Thoracic aorta (tissue), 2 donors: ENCODE results near the gene DSE. TPM values are rescaled to one million over a fixed set of nuclear protein-coding genes. Genes with fewer than 3 reads are reported as not detected.

Experiments used
- ATAC-seq: fragments of 150-250 bp; one replicate; pipeline ENCODE4 v1.8.0; 2017; ENCODE audit warnings: low read depth; ENCODE audit not compliant: insufficient number of reproducible peaks, low FRiP score
- DNase-seq: peaks from one replicate; pipeline ENCODE4 v3.0.0-alpha.2; 2020; ENCODE audit warnings: low spot score
- H3K27ac ChIP-seq, 2 donors: fragments of 200-600 bp; sonication (generic); 1 replicate in 1 of 2; 2 replicates in 1 of 2; pipeline ENCODE4 v1.5.1; 2016; ENCODE audit warnings: mild to moderate bottlenecking in 2 of 2, moderate library complexity in 2 of 2
- H3K27me3 ChIP-seq: fragments of 200-600 bp; sonication (generic); replicated peaks from 2 replicates; pipeline ENCODE4 v1.6.0; 2016; ENCODE audit warnings: mild to moderate bottlenecking; ENCODE audit not compliant: insufficient read depth
- H3K36me3 ChIP-seq: fragments of 200-600 bp; sonication (generic); one replicate; pipeline ENCODE4 v1.5.1; 2016
- H3K4me1 ChIP-seq, 2 donors: fragments of 200-600 bp; sonication (generic); 1 replicate in 1 of 2; 2 replicates in 1 of 2; pipeline versions ENCODE4 v1.5.1 to v1.6.0; 2016; ENCODE audit warnings: low read depth in 2 of 2, mild to moderate bottlenecking in 1 of 2; ENCODE audit not compliant: control insufficient read depth in 1 of 2
- H3K4me3 ChIP-seq: fragments of 200-600 bp; sonication (generic); 2 replicates; pipeline ENCODE4 v1.5.1; 2016; ENCODE audit warnings: mild to moderate bottlenecking
- H3K9me3 ChIP-seq: fragments of 200-600 bp; sonication (generic); 2 replicates; pipeline ENCODE4 v1.5.1; 2016
- CTCF ChIP-seq: fragments of 200-600 bp; sonication (generic); IDR thresholded peaks from one replicate; pipeline ENCODE4 v1.5.1; 2019; ENCODE audit warnings: antibody characterized with exemption
- total RNA-seq, 2 donors: library from RNA; depleted of rRNA; stranded (reverse); fragments of >200 nt; gene quantifications; one replicate each; pipeline versions ENCODE4 v1.1.0 to v1.2.3, GENCODE V29; 2016

Gene DSE
- total RNA-seq, 2 donors from 2014 or later, result 46.7 to 65.2 TPM

DNA sequence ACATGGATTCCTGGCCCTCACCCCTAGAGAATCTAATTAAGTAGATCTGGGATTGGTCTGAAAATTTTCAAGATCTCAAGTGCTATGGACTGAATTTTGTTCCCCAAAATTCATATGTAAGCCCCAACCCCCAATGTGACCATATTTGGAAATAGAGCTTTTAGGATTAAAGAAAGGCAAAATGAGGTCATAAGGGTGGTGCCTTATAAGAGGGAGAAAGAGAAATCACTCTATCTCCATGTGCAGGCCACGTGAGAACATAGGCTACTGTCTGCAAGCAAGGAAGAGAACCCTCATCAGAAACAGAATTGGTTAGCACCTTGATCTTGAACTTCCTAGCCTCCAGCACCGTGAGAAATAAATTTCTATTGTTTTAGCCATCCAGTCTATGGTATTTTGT, 8.5 kb upstream of the DSE start:
- no peaks in the 10 kb centered on the region for H3K36me3 ChIP-seq
- no peak overlapping the region for H3K4me3 ChIP-seq
- no peaks in the 10 kb centered on the region for H3K9me3 ChIP-seq
- no peak for TF ChIP-seq CTCF
- DNase-seq (no peak), ATAC-seq (no peak)
- H3K27me3 ChIP-seq, result no peaks in the 10 kb centered on the region
- H3K4me1 ChIP-seq, result peaks cover 12 to 18% of the 10 kb centered on the region in 2 donors
- H3K27ac ChIP-seq, result no peak overlapping the region

DNA sequence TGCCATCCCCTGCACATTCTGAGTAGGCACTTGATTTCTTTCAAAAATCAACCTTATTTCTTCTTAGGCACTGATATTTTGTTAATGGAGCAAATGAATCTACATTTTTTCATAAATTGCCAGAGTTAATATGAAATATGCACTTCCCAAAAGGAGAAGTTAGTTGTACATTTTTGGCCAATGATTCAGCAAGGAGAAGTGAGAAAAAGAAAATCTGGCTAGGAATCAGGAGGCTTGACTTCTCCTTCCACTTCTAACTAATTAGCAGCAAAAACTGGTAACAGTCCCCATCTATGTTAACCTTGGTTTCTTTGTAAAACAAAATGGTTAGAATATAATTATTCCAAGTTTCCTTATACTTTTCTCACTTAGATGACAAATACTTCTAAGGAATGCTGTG, 7.0 kb upstream of the DSE start:
- no peak for ATAC-seq
- H3K27ac ChIP-seq, result peak overlapping the region in 1 of 2 donors; percentile 42
- DNase-seq, result no peak

DNA sequence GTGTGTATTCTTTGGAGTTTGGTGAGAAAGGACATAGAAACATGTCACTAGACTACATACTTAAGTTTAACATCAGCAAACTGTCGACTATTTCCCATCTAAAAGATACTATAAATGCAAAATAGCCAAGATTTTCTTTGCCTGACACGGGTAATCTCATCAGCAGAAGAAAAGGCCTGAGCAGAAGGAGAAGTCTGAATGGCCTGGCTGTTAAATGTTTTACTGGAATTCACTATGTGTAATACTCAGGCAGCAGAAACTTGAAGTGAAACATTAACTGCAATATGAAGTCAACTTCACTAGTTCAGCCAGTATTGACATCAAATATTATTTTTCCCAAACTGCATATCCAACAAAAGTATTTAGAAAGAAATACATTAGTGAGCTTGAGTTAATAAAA, 6.4 kb upstream of the DSE start:
- Histone ChIP-seq H3K4me1 (peaks cover 13 to 18% of the 10 kb centered on the region in 2 donors), H3K4me3 (no peak overlapping the region), H3K27ac (peak overlapping the region in 1 of 2 donors; percentile 42), H3K9me3 (no peaks in the 10 kb centered on the region), H3K36me3 (no peaks in the 10 kb centered on the region), H3K27me3 (no peaks in the 10 kb centered on the region)
- ATAC-seq, result no peak
- TF ChIP-seq CTCF, result no peak
- DNase-seq, result no peak

More for the DNA sequence above, 7.0 kb upstream of the DSE start:
- no peak for TF ChIP-seq CTCF
- H3K36me3 ChIP-seq, result no peaks in the 10 kb centered on the region
- H3K4me3 ChIP-seq, result peak overlapping the region; percentile 11
- no peaks in the 10 kb centered on the region for H3K9me3 ChIP-seq
- no peaks in the 10 kb centered on the region for H3K27me3 ChIP-seq
- peaks cover 12 to 18% of the 10 kb centered on the region in 2 donors for H3K4me1 ChIP-seq

DNA sequence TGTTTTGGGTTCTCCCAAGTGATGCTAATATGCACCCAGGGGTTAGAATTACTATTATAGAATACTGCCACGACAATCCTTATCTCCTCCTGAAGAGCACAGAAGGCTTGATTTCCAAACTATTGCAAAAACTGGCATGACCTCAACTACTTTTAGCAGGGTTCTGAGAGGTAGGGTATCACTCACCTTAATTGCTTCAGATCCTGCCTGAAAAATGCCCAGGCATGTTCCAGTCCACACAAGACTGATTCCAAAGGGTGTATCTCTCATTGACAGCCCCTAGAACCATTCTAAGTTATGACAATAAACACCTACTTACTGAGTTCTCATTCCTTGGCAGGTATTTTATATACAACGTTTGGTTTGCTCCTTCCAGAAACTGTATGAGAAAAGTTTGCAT, 5.0 kb upstream of the DSE start:
- Histone ChIP-seq H3K9me3 (no peaks in the 10 kb centered on the region), H3K27me3 (no peaks in the 10 kb centered on the region), H3K27ac (no peak overlapping the region), H3K4me3 (no peak overlapping the region), H3K36me3 (no peaks in the 10 kb centered on the region), H3K4me1 (peaks cover 21 to 22% of the 10 kb centered on the region in 2 donors)
- DNase-seq (no peak), ATAC-seq (no peak)
- no peak for TF ChIP-seq CTCF

GRCh38 chr6:116366740-116367275, 3.9 kb upstream of the DSE start:
- ATAC-seq (no peak), DNase-seq (no peak)
- no peaks in the 10 kb centered on the region for H3K9me3 ChIP-seq
- TF ChIP-seq CTCF, result no peak
- no peak overlapping the region for H3K4me3 ChIP-seq
- peaks cover 21 to 22% of the 10 kb centered on the region in 2 donors for H3K4me1 ChIP-seq
- no peaks in the 10 kb centered on the region for H3K36me3 ChIP-seq
- H3K27ac ChIP-seq, result no peak overlapping the region
- no peaks in the 10 kb centered on the region for H3K27me3 ChIP-seq
